HCT116 (cell line): Measurements from ENCODE around the gene ADCY2. TPM values are rescaled to one million over a fixed set of nuclear protein-coding genes. Genes with fewer than 3 reads are reported as not detected.

Experiments
- ATAC-seq: fragments of 200-7000 bp; cut with Tn5 transposase; 2 replicates; pipeline ENCODE4 v1.9.1; 2020; ENCODE audit warnings: mild to moderate bottlenecking, moderate library complexity
- BruUV-seq: library from RNA; stranded (reverse); fragments of 400-500 nt; replicated peaks from 2 replicates; lab custom pipeline; 2021; lab: Mats Ljungman, UMichigan
- CTCF ChIA-PET: fragments of 300-600 bp; sonication (Branson Sonifier 250); formaldehyde crosslinking; loops from one replicate; lab custom pipeline; 2021; ENCODE audit warnings: antibody characterized with exemption; lab: Charles Lee
- POLR2A ChIA-PET: fragments of 300-600, 350-600 bp; sonication (Branson Sonifier 250); formaldehyde crosslinking; loops from one replicate; lab custom pipeline; 2021; ENCODE audit warnings: antibody characterized with exemption; lab: Charles Lee
- RAD21 ChIA-PET, 2 experiments: fragments of 300-600 bp; sonication (Branson Sonifier 250); formaldehyde crosslinking; loops; one replicate each; lab custom pipeline; 2023; ENCODE audit warnings: low total read pairs in 2 of 2; ENCODE audit not compliant: uncharacterized antibody in 2 of 2, unreplicated experiment in 2 of 2, low non-redundant PET in 1 of 2; lab: Charles Lee
- DNase-seq: peaks from one replicate; pipeline ENCODE4 v3.0.0-alpha.2; 2010; ENCODE audit warnings: low read depth, low spot score
- H2AFZ ChIP-seq: fragments of 200-600 bp; shearing (Covaris generic), sonication (generic); 2 replicates; pipeline ENCODE4 v1.6.1; 2017; ENCODE audit warnings: low read depth, mixed run types, mixed read lengths, antibody characterized with exemption, low read length; ENCODE audit not compliant: poor library complexity, severe bottlenecking
- H3K27ac ChIP-seq: 2 replicates; pipeline ENCODE4 v1.5.1; 2012; ENCODE audit warnings: low read depth, low read length
- H3K27me3 ChIP-seq: fragments of 200-600 bp; sonication (generic); 2 replicates; pipeline ENCODE4 v1.6.1; 2016; ENCODE audit warnings: mixed run types, low read length, mixed read lengths; ENCODE audit not compliant: insufficient read depth
- H3K36me3 ChIP-seq, 2 experiments: fragments of 200-500 bp in 1 of 2; fragments of 200-600 bp in 1 of 2; sonication (Bioruptor generic) in 1 of 2; sonication (generic) in 1 of 2; 2 replicates each; pipeline versions ENCODE4 v1.5.1 to v1.6.1; 2014 to 2016; ENCODE audit warnings: low read length in 2 of 2, inconsistent platforms in 1 of 2, mixed read lengths in 1 of 2, mixed run types in 1 of 2; ENCODE audit not compliant: insufficient read depth in 2 of 2, control insufficient read depth in 1 of 2
- H3K4me1 ChIP-seq, 2 experiments: fragments of 200-600 bp in 1 of 2; sonication (generic) in 1 of 2; 2 replicates each; pipeline versions ENCODE4 v1.5.1 to v1.6.1; 2012 to 2017; ENCODE audit warnings: low read length in 2 of 2, inconsistent platforms in 1 of 2, mild to moderate bottlenecking in 1 of 2, mixed read lengths in 1 of 2, mixed run types in 1 of 2, moderate library complexity in 1 of 2; ENCODE audit not compliant: insufficient read depth in 2 of 2, control insufficient read depth in 1 of 2
- H3K4me2 ChIP-seq: fragments of 200-600 bp; sonication (generic); 2 replicates; pipeline ENCODE4 v1.6.1; 2017; ENCODE audit warnings: mixed run types, low read length, mixed read lengths
- H3K4me3 ChIP-seq, 2 experiments: fragments of 200-600 bp in 1 of 2; sonication (generic) in 1 of 2; replicated peaks in 1 of 2; 2 replicates each; pipeline ENCODE4 v1.5.1; 2011 to 2016; ENCODE audit warnings: low read length in 2 of 2, control low read depth in 1 of 2, low read depth in 1 of 2, mild to moderate bottlenecking in 1 of 2, mixed read lengths in 1 of 2, mixed run types in 1 of 2
- H3K79me2 ChIP-seq: fragments of 200-600 bp; sonication (generic); 2 replicates; pipeline ENCODE4 v1.6.1; 2017; ENCODE audit warnings: mild to moderate bottlenecking, mixed run types, low read length, moderate library complexity, mixed read lengths; ENCODE audit not compliant: insufficient read depth
- H3K9ac ChIP-seq: fragments of 200-600 bp; sonication (generic); 2 replicates; pipeline ENCODE4 v1.6.1; 2016; ENCODE audit warnings: low read length, mixed read lengths
- H3K9me2 ChIP-seq: fragments of 200-600 bp; sonication (generic), shearing (Covaris generic); 2 replicates; pipeline ENCODE4 v1.6.1; 2017; ENCODE audit warnings: mixed run types, mild to moderate bottlenecking, moderate library complexity; ENCODE audit not compliant: insufficient read depth
- H3K9me3 ChIP-seq, 2 experiments: fragments of 200-500 bp in 1 of 2; fragments of 200-600 bp in 1 of 2; sonication (Bioruptor generic) in 1 of 2; sonication (generic) in 1 of 2; 2 replicates each; pipeline ENCODE4 v1.6.1; 2014 to 2017; ENCODE audit warnings: low read length in 2 of 2, mixed read lengths in 2 of 2, inconsistent platforms in 1 of 2, low read depth in 1 of 2, mild to moderate bottlenecking in 1 of 2, mixed run types in 1 of 2, moderate library complexity in 1 of 2; ENCODE audit not compliant: control insufficient read depth in 1 of 2, insufficient read depth in 1 of 2
- H4K20me1 ChIP-seq: fragments of 200-600 bp; sonication (generic), shearing (Covaris generic); 2 replicates; pipeline ENCODE4 v1.6.1; 2017; ENCODE audit warnings: mixed run types, mild to moderate bottlenecking, moderate library complexity; ENCODE audit not compliant: insufficient read depth
- ATF3 ChIP-seq: IDR thresholded peaks from 2 replicates; pipeline ENCODE4 v1.6.1; 2012
- CBX3 ChIP-seq: IDR thresholded peaks from 2 replicates; pipeline ENCODE4 v1.6.1; 2012; ENCODE audit warnings: low read depth
- CEBPB ChIP-seq: IDR thresholded peaks from 2 replicates; pipeline ENCODE4 v1.6.1; 2012; ENCODE audit warnings: low read depth
- CTCF ChIP-seq, 3 experiments: fragments of 200-600 bp in 1 of 3; sonication (generic) in 1 of 3; IDR thresholded peaks in 2 of 3; conservative IDR thresholded peaks in 1 of 3; 2 replicates each; pipeline ENCODE4 v1.5.1; 2012 to 2017; ENCODE audit warnings: low read depth in 2 of 3, low read length in 2 of 3, antibody characterized with exemption in 1 of 3, borderline replicate concordance in 1 of 3, control low read depth in 1 of 3, mild to moderate bottlenecking in 1 of 3, mixed read lengths in 1 of 3, mixed run types in 1 of 3, moderate library complexity in 1 of 3; ENCODE audit not compliant: insufficient read depth in 1 of 3
- EZH2phosphoT487 ChIP-seq: fragments of 200-600 bp; IDR thresholded peaks from 2 replicates; pipeline ENCODE4 v1.6.1; 2018; ENCODE audit warnings: antibody characterized with exemption, borderline replicate concordance
- FOSL1 ChIP-seq: IDR thresholded peaks from 2 replicates; pipeline ENCODE4 v1.6.1; 2012; ENCODE audit warnings: low read depth
- JUND ChIP-seq: IDR thresholded peaks from 2 replicates; pipeline ENCODE4 v1.6.1; 2012
- POLR2AphosphoS5 ChIP-seq: IDR thresholded peaks from 2 replicates; pipeline ENCODE4 v1.6.1; 2011; ENCODE audit warnings: mild to moderate bottlenecking, low read depth, low read length, moderate library complexity
- RAD21 ChIP-seq: IDR thresholded peaks from 2 replicates; pipeline ENCODE4 v1.6.1; 2012; ENCODE audit warnings: low read depth, mild to moderate bottlenecking
- SIN3A ChIP-seq: IDR thresholded peaks from 2 replicates; pipeline ENCODE4 v1.6.1; 2012; ENCODE audit warnings: low read depth
- SP1 ChIP-seq: IDR thresholded peaks from 2 replicates; pipeline ENCODE4 v1.6.1; 2012; ENCODE audit warnings: low read depth
- TCF7L2 ChIP-seq: IDR thresholded peaks from 2 replicates; pipeline ENCODE4 v1.7.0; 2011; ENCODE audit warnings: borderline replicate concordance, inconsistent platforms; ENCODE audit not compliant: insufficient read depth, insufficient read length; ENCODE audit errors: extremely low read depth
- YY1 ChIP-seq: IDR thresholded peaks from 2 replicates; pipeline ENCODE4 v1.6.1; 2011; ENCODE audit warnings: low read length, low read depth, moderate library complexity, mild to moderate bottlenecking; ENCODE audit not compliant: insufficient replicate concordance; ENCODE audit errors: extremely low read depth
- ZFX ChIP-seq: fragments of 450-650 bp; IDR thresholded peaks from 2 replicates; pipeline ENCODE4 v1.6.1; 2017
- intact Hi-C: fragments of 100-400 bp; cut with micrococcal nuclease; formaldehyde crosslinking; loops from 2 replicates; pipeline ENCODE4 v1.10.0; 2022
- total RNA-seq: library from RNA; stranded (reverse); gene quantifications from one replicate; pipeline ENCODE4 v1.2.1, GENCODE V29; 2021; ENCODE audit not compliant: unreplicated experiment
- TF ChIP-seq, protein P1 (sequence below): IDR thresholded peaks from 2 replicates; pipeline ENCODE4 v1.6.1; 2012
- TF ChIP-seq, protein P2 (sequence below): IDR thresholded peaks from 2 replicates; pipeline ENCODE4 v1.6.1; 2011; ENCODE audit warnings: mild to moderate bottlenecking, low read length, moderate library complexity; ENCODE audit not compliant: insufficient replicate concordance; ENCODE audit errors: extremely low read depth

The ADCY2 gene
- total RNA-seq, 1 experiment from 2014 or later = 0.15 TPM

DNA sequence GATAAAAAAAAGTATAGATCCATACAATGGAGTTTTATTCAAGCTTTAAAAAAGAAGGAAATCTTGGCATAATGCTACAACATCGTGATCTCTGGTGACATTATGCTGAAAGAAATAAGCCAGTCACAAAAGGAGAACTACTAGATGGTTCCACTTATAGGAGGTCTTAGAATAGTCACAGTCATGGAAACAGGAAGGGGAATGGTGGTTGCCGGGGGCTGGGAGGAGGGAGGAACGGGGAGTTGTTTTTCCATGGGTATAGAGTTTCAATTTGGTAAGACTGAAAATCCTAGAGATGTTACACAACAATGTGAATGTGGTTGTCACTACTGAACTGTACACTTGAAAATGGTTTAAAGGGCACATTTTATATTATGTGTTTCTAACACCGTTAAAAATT is 360.5 kb downstream of the ADCY2 start:
- no TSS peak for BruUV-seq
- intact Hi-C loops = loop anchor here (10.0 kb wide), 1 partner anchor 932 kb away; no protein-coding TSS in a partner anchor
- Histone ChIP-seq H4K20me1 (no peaks in the 10 kb centered on the region), H2AFZ (no peak overlapping the region), H3K4me2 (no peak overlapping the region), H3K9ac (no peak overlapping the region), H3K36me3 (no peaks in the 10 kb centered on the region), H3K27me3 (peaks cover 2% of the 10 kb centered on the region; the same call in 1 of the 2 replicates), H3K9me2 (no peaks in the 10 kb centered on the region), H3K4me3 (no peak overlapping the region), H3K79me2 (no peaks in the 10 kb centered on the region), H3K4me1 (no peaks in the 10 kb centered on the region), H3K27ac (no peak overlapping the region), H3K9me3 (no peaks in the 10 kb centered on the region)
- no peak for ATAC-seq
- RAD21 ChIA-PET = no interaction called here
- no peak for TF ChIP-seq SIN3A
- no peak for TF ChIP-seq TCF7L2
- no peak for DNase-seq
- CTCF ChIA-PET = interaction anchor here (2.5 kb wide), 1 partner anchor 11 kb away, joined by 20 read pairs; no protein-coding TSS in a partner anchor
- POLR2A ChIA-PET = no interaction called here

- POLR2A ChIA-PET = no interaction called here
- Histone ChIP-seq H3K27me3 (peaks cover 2% of the 10 kb centered on the region; the same call in 1 of the 2 replicates), H3K4me1 (no peaks in the 10 kb centered on the region), H3K27ac (no peak overlapping the region), H3K9me3 (no peaks in the 10 kb centered on the region), H2AFZ (no peak overlapping the region), H3K36me3 (no peaks in the 10 kb centered on the region), H3K79me2 (no peaks in the 10 kb centered on the region), H3K9me2 (no peaks in the 10 kb centered on the region), H3K9ac (no peak overlapping the region), H3K4me3 (no peak overlapping the region), H4K20me1 (no peaks in the 10 kb centered on the region), H3K4me2 (no peak overlapping the region)
- DNase-seq (no peak), ATAC-seq (no peak)
- RAD21 ChIA-PET = no interaction called here
- intact Hi-C loops = loop anchor here (10.0 kb wide), 1 partner anchor 935 kb away; no protein-coding TSS in a partner anchor
- CTCF ChIA-PET = no interaction called here
- BruUV-seq = no TSS peak
- TF ChIP-seq CBX3 (no peak), POLR2AphosphoS5 (no peak), JUND (no peak), FOSL1 (no peak), YY1 (no peak), RAD21 (no peak), CEBPB (no peak), CTCF (IDR thresholded peaks at IDR 0.05 in 2 of 3, conservative IDR thresholded peaks at IDR 0.05 in 1 of 3; ENCODE audit: borderline replicate concordance in 1 of 3, insufficient read depth in 1 of 3, low read depth in 2 of 3, low read length in 2 of 3) (no peak), EZH2phosphoT487 (no peak), SP1 (no peak), ATF3 (no peak), SIN3A (no peak), ZFX (no peak), TCF7L2 (no peak)
- TF ChIP-seq, protein P1, sequence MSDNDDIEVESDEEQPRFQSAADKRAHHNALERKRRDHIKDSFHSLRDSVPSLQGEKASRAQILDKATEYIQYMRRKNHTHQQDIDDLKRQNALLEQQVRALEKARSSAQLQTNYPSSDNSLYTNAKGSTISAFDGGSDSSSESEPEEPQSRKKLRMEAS = no peak
- TF ChIP-seq, protein P2, sequence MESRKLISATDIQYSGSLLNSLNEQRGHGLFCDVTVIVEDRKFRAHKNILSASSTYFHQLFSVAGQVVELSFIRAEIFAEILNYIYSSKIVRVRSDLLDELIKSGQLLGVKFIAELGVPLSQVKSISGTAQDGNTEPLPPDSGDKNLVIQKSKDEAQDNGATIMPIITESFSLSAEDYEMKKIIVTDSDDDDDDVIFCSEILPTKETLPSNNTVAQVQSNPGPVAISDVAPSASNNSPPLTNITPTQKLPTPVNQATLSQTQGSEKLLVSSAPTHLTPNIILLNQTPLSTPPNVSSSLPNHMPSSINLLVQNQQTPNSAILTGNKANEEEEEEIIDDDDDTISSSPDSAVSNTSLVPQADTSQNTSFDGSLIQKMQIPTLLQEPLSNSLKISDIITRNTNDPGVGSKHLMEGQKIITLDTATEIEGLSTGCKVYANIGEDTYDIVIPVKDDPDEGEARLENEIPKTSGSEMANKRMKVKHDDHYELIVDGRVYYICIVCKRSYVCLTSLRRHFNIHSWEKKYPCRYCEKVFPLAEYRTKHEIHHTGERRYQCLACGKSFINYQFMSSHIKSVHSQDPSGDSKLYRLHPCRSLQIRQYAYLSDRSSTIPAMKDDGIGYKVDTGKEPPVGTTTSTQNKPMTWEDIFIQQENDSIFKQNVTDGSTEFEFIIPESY = no peak
Measured at GRCh38 chr5:7759257-7759871, 363.4 kb downstream of the ADCY2 start.
